Trophoblast cell (in vitro differentiated cells and primary cell): ENCODE measurements around the gene SUCLG2.

ENCODE experiments used
- DNase-seq, 2 donors: peaks; one replicate each; pipeline ENCODE4 v3.0.0-alpha.2; 2016
- H2AFZ ChIP-seq: 2 replicates; pipeline ENCODE4 v1.6.1; 2013; ENCODE audit warnings: low read length, moderate library complexity, mild to moderate bottlenecking; ENCODE audit not compliant: insufficient read depth, poor library complexity
- H2AK5ac ChIP-seq: 2 replicates; pipeline ENCODE4 v1.6.1; 2013; ENCODE audit warnings: mild to moderate bottlenecking, low read length
- H2BK120ac ChIP-seq: 2 replicates; pipeline ENCODE4 v1.6.1; 2013; ENCODE audit warnings: low read length, mild to moderate bottlenecking, moderate library complexity; ENCODE audit not compliant: insufficient read depth, poor library complexity
- H2BK12ac ChIP-seq: 2 replicates; pipeline ENCODE4 v1.6.1; 2013; ENCODE audit warnings: mild to moderate bottlenecking, low read length, moderate library complexity
- H2BK5ac ChIP-seq: 2 replicates; pipeline ENCODE4 v1.6.1; 2013; ENCODE audit warnings: low read length, low read depth, moderate library complexity, mild to moderate bottlenecking; ENCODE audit not compliant: poor library complexity
- H3K14ac ChIP-seq: 2 replicates; pipeline ENCODE4 v1.6.1; 2013; ENCODE audit warnings: mild to moderate bottlenecking, low read length
- H3K18ac ChIP-seq: 2 replicates; pipeline ENCODE4 v1.6.1; 2013; ENCODE audit warnings: mild to moderate bottlenecking, low read length
- H3K23ac ChIP-seq: 2 replicates; pipeline ENCODE4 v1.6.1; 2013; ENCODE audit warnings: low read length
- H3K27ac ChIP-seq: 2 replicates; pipeline ENCODE4 v1.5.1; 2013; ENCODE audit warnings: low read depth, mild to moderate bottlenecking, inconsistent platforms, low read length, moderate library complexity
- H3K27me3 ChIP-seq: 2 replicates; pipeline ENCODE4 v1.6.1; 2013; ENCODE audit warnings: inconsistent platforms, mild to moderate bottlenecking, low read length, moderate library complexity; ENCODE audit not compliant: insufficient read depth
- H3K36me3 ChIP-seq, 2 experiments: 1 replicate in 1 of 2; 2 replicates in 1 of 2; pipeline ENCODE4 v1.6.1; 2013; ENCODE audit warnings: low read length in 2 of 2, mild to moderate bottlenecking in 2 of 2, moderate library complexity in 1 of 2; ENCODE audit not compliant: insufficient read depth in 2 of 2, control insufficient read depth in 1 of 2
- H3K4ac ChIP-seq: 2 replicates; pipeline ENCODE4 v1.6.1; 2013; ENCODE audit warnings: low read depth, mild to moderate bottlenecking, low read length, moderate library complexity
- H3K4me1 ChIP-seq, 2 experiments: 1 replicate in 1 of 2; 2 replicates in 1 of 2; pipeline ENCODE4 v1.6.1; 2013; ENCODE audit warnings: low read length in 2 of 2, mild to moderate bottlenecking in 2 of 2, moderate library complexity in 1 of 2; ENCODE audit not compliant: insufficient read depth in 2 of 2, control insufficient read depth in 1 of 2
- H3K4me2 ChIP-seq: 2 replicates; pipeline ENCODE4 v1.6.1; 2013; ENCODE audit warnings: inconsistent platforms, mild to moderate bottlenecking, low read length, moderate library complexity
- H3K4me3 ChIP-seq: 2 replicates; pipeline ENCODE4 v1.5.1; 2013; ENCODE audit warnings: mild to moderate bottlenecking, low read depth, low read length, inconsistent platforms
- H3K79me1 ChIP-seq: one replicate; pipeline ENCODE4 v1.6.1; 2013; ENCODE audit warnings: low read length
- H3K79me2 ChIP-seq: 2 replicates; pipeline ENCODE4 v1.6.1; 2013; ENCODE audit warnings: low read length, mild to moderate bottlenecking; ENCODE audit not compliant: control insufficient read depth, insufficient read depth, poor library complexity
- H3K9ac ChIP-seq: 2 replicates; pipeline ENCODE4 v1.6.1; 2013; ENCODE audit warnings: mild to moderate bottlenecking, low read length
- H3K9me3 ChIP-seq: 2 replicates; pipeline ENCODE4 v1.6.1; 2013; ENCODE audit warnings: low read depth, mild to moderate bottlenecking, control low read depth, inconsistent platforms, low read length; ENCODE audit not compliant: insufficient read depth
- H4K12ac ChIP-seq: 2 replicates; pipeline ENCODE4 v1.6.1; 2013; ENCODE audit warnings: low read depth, mild to moderate bottlenecking, low read length, moderate library complexity
- H4K8ac ChIP-seq: 2 replicates; pipeline ENCODE4 v1.6.1; 2013; ENCODE audit warnings: low read depth, mild to moderate bottlenecking, low read length, moderate library complexity
- H4K91ac ChIP-seq: one replicate; pipeline ENCODE4 v1.6.1; 2013; ENCODE audit warnings: low read depth, mild to moderate bottlenecking, low read length, moderate library complexity
- WGBS: extraction: QIAGEN DNeasy Blood & Tissue Kit; methylation state at CpG from one replicate; pipeline ENCODE4 v1.1.7; 2013; ENCODE audit warnings: missing lambda C conversion rate; ENCODE audit not compliant: insufficient read length, insufficient coverage; ENCODE audit errors: extremely low coverage; 5-methylcytosine and 5-hydroxymethylcytosine counted together

The SUCLG2 gene

GRCh38 chr3:67656614-67657013 lies 2.2 kb upstream of the SUCLG2 start:
- no peak overlapping the region for H4K91ac ChIP-seq
- H2AFZ ChIP-seq: no peak overlapping the region
- H3K4me2 ChIP-seq: no peak overlapping the region
- no peak for DNase-seq
- H3K9ac ChIP-seq: no peak overlapping the region
- no peaks in the 10 kb centered on the region for H3K9me3 ChIP-seq
- H3K18ac ChIP-seq: no peak overlapping the region
- H3K4me1 ChIP-seq: peaks cover 5 to 6% of the 10 kb centered on the region in 2 experiments
- H3K14ac ChIP-seq: no peak overlapping the region
- WGBS: no CpG with 5 or more reads among the region's 2 CpGs
- no peaks in the 10 kb centered on the region for H3K27me3 ChIP-seq
- H4K8ac ChIP-seq: no peak overlapping the region
- no peak overlapping the region for H3K4me3 ChIP-seq
- no peak overlapping the region for H2BK5ac ChIP-seq
- H3K79me2 ChIP-seq: peaks cover 9% of the 10 kb centered on the region
- H3K27ac ChIP-seq: no peak overlapping the region
- no peak overlapping the region for H2BK12ac ChIP-seq
- no peak overlapping the region for H3K4ac ChIP-seq
- H3K23ac ChIP-seq: no peak overlapping the region
- H4K12ac ChIP-seq: no peak overlapping the region
- H3K79me1 ChIP-seq: peaks cover 12% of the 10 kb centered on the region
- no peak overlapping the region for H2BK120ac ChIP-seq
- no peak overlapping the region for H2AK5ac ChIP-seq
- no peaks in the 10 kb centered on the region for H3K36me3 ChIP-seq

- WGBS: no CpG with 5 or more reads among the region's 24 CpGs
- Histone ChIP-seq H3K9me3 (no peaks in the 10 kb centered on the region), H3K9ac (no peak overlapping the region), H3K4me3 (no peak overlapping the region), H3K4me2 (peak overlapping the region; percentile 47), H4K8ac (no peak overlapping the region), H2AFZ (no peak overlapping the region), H3K14ac (no peak overlapping the region), H4K91ac (peak overlapping the region; percentile 85), H3K79me2 (peaks cover 9% of the 10 kb centered on the region), H3K36me3 (no peaks in the 10 kb centered on the region), H3K27ac (no peak overlapping the region), H3K4ac (no peak overlapping the region), H2BK12ac (no peak overlapping the region), H3K79me1 (peaks cover 12% of the 10 kb centered on the region), H4K12ac (no peak overlapping the region), H2BK120ac (no peak overlapping the region), H3K4me1 (peaks cover 5 to 6% of the 10 kb centered on the region in 2 experiments), H3K27me3 (no peaks in the 10 kb centered on the region), H2AK5ac (no peak overlapping the region), H3K18ac (no peak overlapping the region), H2BK5ac (no peak overlapping the region), H3K23ac (no peak overlapping the region)
- peak in 1 of 2 donors; percentile 7 for DNase-seq
Measured at GRCh38 chr3:67655364-67656121, 1.1 kb upstream of the SUCLG2 start.

- peak overlapping the region; percentile 85 for H3K18ac ChIP-seq
- peak overlapping the region; percentile 100 for H2AFZ ChIP-seq
- peak overlapping the region; percentile 19 for H2BK12ac ChIP-seq
- H3K79me1 ChIP-seq: peaks cover 12% of the 10 kb centered on the region
- peak overlapping the region; percentile 18 for H3K27ac ChIP-seq
- H3K79me2 ChIP-seq: peaks cover 9% of the 10 kb centered on the region
- H2BK120ac ChIP-seq: peak overlapping the region; percentile 65
- H4K12ac ChIP-seq: peak overlapping the region; percentile 99
- H3K4ac ChIP-seq: peak overlapping the region; percentile 83
- H4K91ac ChIP-seq: peak overlapping the region; percentile 85
- no peaks in the 10 kb centered on the region for H3K36me3 ChIP-seq
- H3K27me3 ChIP-seq: no peaks in the 10 kb centered on the region
- no peaks in the 10 kb centered on the region for H3K9me3 ChIP-seq
- peak overlapping the region; percentile 47 for H3K4me2 ChIP-seq
- no CpG with 5 or more reads among the region's 11 CpGs for WGBS
- H3K4me3 ChIP-seq: peak overlapping the region; percentile 83
- H2AK5ac ChIP-seq: peak overlapping the region; percentile 18
- H2BK5ac ChIP-seq: peak overlapping the region; percentile 90
- peak overlapping the region; percentile 2 for H3K9ac ChIP-seq
- peaks cover 5 to 6% of the 10 kb centered on the region in 2 experiments for H3K4me1 ChIP-seq
- H3K23ac ChIP-seq: no peak overlapping the region
- peak overlapping the region; percentile 98 for H3K14ac ChIP-seq
- peak in 1 of 2 donors; percentile 34 for DNase-seq
- peak overlapping the region; percentile 94 for H4K8ac ChIP-seq
Measured at GRCh38 chr3:67654844-67655177, 399 bp upstream of the SUCLG2 start.

- Histone ChIP-seq H4K12ac (no peak overlapping the region), H2BK12ac (no peak overlapping the region), H3K79me1 (peaks cover 12% of the 10 kb centered on the region), H3K4me2 (peak overlapping the region; percentile 47), H2AFZ (peak overlapping the region; percentile 98), H2BK5ac (peak overlapping the region; percentile 87), H3K4me3 (peak overlapping the region; percentile 83), H4K8ac (peak overlapping the region; percentile 94), H2BK120ac (no peak overlapping the region), H3K27me3 (no peaks in the 10 kb centered on the region), H3K27ac (peak overlapping the region; percentile 90), H3K4me1 (peaks cover 5 to 6% of the 10 kb centered on the region in 2 experiments), H4K91ac (peak overlapping the region; percentile 98), H2AK5ac (no peak overlapping the region), H3K36me3 (no peaks in the 10 kb centered on the region), H3K4ac (no peak overlapping the region), H3K18ac (peak overlapping the region; percentile 98), H3K23ac (no peak overlapping the region), H3K79me2 (peaks cover 9% of the 10 kb centered on the region), H3K9ac (peak overlapping the region; percentile 93), H3K9me3 (no peaks in the 10 kb centered on the region), H3K14ac (peak overlapping the region; percentile 93)
- DNase-seq: peak in 1 of 2 donors; percentile 24
- no CpG with 5 or more reads among the region's 8 CpGs for WGBS
Measured at GRCh38 chr3:67653425-67654098, 850 bp downstream of the SUCLG2 start.
